HEK293 (cell line): Measurements from ENCODE around the gene MC1R.

Experiments
- CTCF ChIA-PET: fragments of 350-600 bp; formaldehyde crosslinking; extraction: SDS; loops from one replicate; lab custom pipeline; 2021; ENCODE audit warnings: antibody characterized with exemption; lab: Yijun Ruan, JAX
- POLR2A ChIA-PET: fragments of 300-600 bp; formaldehyde crosslinking; extraction: SDS; loops from one replicate; lab custom pipeline; 2020; ENCODE audit warnings: antibody characterized with exemption, inconsistent platforms; lab: Yijun Ruan, JAX
- H3K27ac ChIP-seq: fragments of 200-500 bp; sonication (Bioruptor generic); 2 replicates; pipeline ENCODE4 v1.5.1; 2014; ENCODE audit warnings: low read depth, low read length, control low read depth, inconsistent platforms; ENCODE audit errors: extremely low read depth
- H3K36me3 ChIP-seq, 2 experiments: fragments of 200-500 bp in 1 of 2; sonication (Bioruptor generic) in 1 of 2; 1 replicate in 1 of 2; 2 replicates in 1 of 2; pipeline ENCODE4 v1.5.1; 2014 to 2017; ENCODE audit warnings: inconsistent platforms in 2 of 2, low read length in 2 of 2; ENCODE audit not compliant: control insufficient read depth in 2 of 2, insufficient read depth in 1 of 2
- H3K4me1 ChIP-seq: fragments of 200-500 bp; sonication (Bioruptor generic); 2 replicates; pipeline ENCODE4 v1.5.1; 2014; ENCODE audit warnings: mild to moderate bottlenecking, low read length, inconsistent platforms; ENCODE audit not compliant: control insufficient read depth, insufficient read depth
- H3K4me3 ChIP-seq: 2 replicates; pipeline ENCODE4 v1.5.1; 2011; ENCODE audit warnings: low read depth, mild to moderate bottlenecking, control low read depth, low read length, moderate library complexity
- H3K9me3 ChIP-seq: fragments of 200-500 bp; sonication (Bioruptor generic); 2 replicates; pipeline ENCODE4 v1.5.1; 2014; ENCODE audit warnings: low read depth, low read length, inconsistent platforms; ENCODE audit not compliant: control insufficient read depth, insufficient read depth
- FEZF1 ChIP-seq: fragments of 450-650 bp; formaldehyde crosslinking; IDR thresholded peaks from 2 replicates; pipeline ENCODE4 v1.5.1; 2016; ENCODE audit warnings: missing biosample characterization, missing genetic modification characterization
- GLIS2 ChIP-seq: fragments of 450-650 bp; formaldehyde crosslinking; IDR thresholded peaks from 2 replicates; pipeline ENCODE4 v1.5.1; 2016; ENCODE audit warnings: missing biosample characterization, missing genetic modification characterization
- SCRT2 ChIP-seq: fragments of 450-650 bp; formaldehyde crosslinking; IDR thresholded peaks from 2 replicates; pipeline ENCODE4 v1.5.1; 2016; ENCODE audit warnings: missing biosample characterization, missing genetic modification characterization
- ZNF112 ChIP-seq: fragments of 450-650 bp; formaldehyde crosslinking; IDR thresholded peaks from 2 replicates; pipeline ENCODE4 v1.5.0; 2017; ENCODE audit warnings: missing biosample characterization, missing genetic modification characterization
- ZNF121 ChIP-seq: fragments of 450-650 bp; formaldehyde crosslinking; IDR thresholded peaks from 2 replicates; pipeline ENCODE4 v1.5.1; 2016; ENCODE audit warnings: missing biosample characterization, missing genetic modification characterization
- ZNF140 ChIP-seq: fragments of 450-650 bp; formaldehyde crosslinking; IDR thresholded peaks from 2 replicates; pipeline ENCODE4 v1.5.1; 2016; ENCODE audit warnings: missing biosample characterization, missing genetic modification characterization
- ZNF292 ChIP-seq: fragments of 450-650 bp; formaldehyde crosslinking; IDR thresholded peaks from 2 replicates; pipeline ENCODE4 v1.5.1; 2016; ENCODE audit warnings: low read depth, missing biosample characterization, missing genetic modification characterization, borderline replicate concordance
- ZNF530 ChIP-seq: fragments of 450-650 bp; formaldehyde crosslinking; IDR thresholded peaks from 2 replicates; pipeline ENCODE4 v1.5.1; 2016; ENCODE audit warnings: low read depth, missing biosample characterization, missing genetic modification characterization
- ZNF658 ChIP-seq: fragments of 450-650 bp; formaldehyde crosslinking; IDR thresholded peaks from 2 replicates; pipeline ENCODE4; 2016; ENCODE audit warnings: missing biosample characterization, missing genetic modification characterization
- ZNF747 ChIP-seq: fragments of 450-650 bp; formaldehyde crosslinking; IDR thresholded peaks from 2 replicates; pipeline ENCODE4 v1.5.1; 2016; ENCODE audit warnings: missing biosample characterization, missing genetic modification characterization
- TF ChIP-seq, protein P1 (sequence below): fragments of 450-650 bp; formaldehyde crosslinking; IDR thresholded peaks from 2 replicates; pipeline ENCODE4 v1.5.1; 2016; ENCODE audit warnings: missing biosample characterization, missing genetic modification characterization
- TF ChIP-seq, protein P2 (sequence below): fragments of 450-650 bp; formaldehyde crosslinking; IDR thresholded peaks from 2 replicates; pipeline ENCODE4 v1.5.1; 2016; ENCODE audit warnings: missing biosample characterization, missing genetic modification characterization
- TF ChIP-seq, protein P3 (sequence below): fragments of 450-650 bp; formaldehyde crosslinking; IDR thresholded peaks from 2 replicates; pipeline ENCODE4 v1.5.1; 2016; ENCODE audit warnings: missing biosample characterization, missing genetic modification characterization, borderline replicate concordance
- TF ChIP-seq, protein P4 (sequence below): fragments of 450-650 bp; formaldehyde crosslinking; IDR thresholded peaks from 2 replicates; pipeline ENCODE4 v1.5.1; 2016; ENCODE audit warnings: missing biosample characterization, missing genetic modification characterization
- TF ChIP-seq, protein P5 (sequence below): IDR thresholded peaks from 2 replicates; pipeline ENCODE4 v1.6.1; 2011; ENCODE audit warnings: mild to moderate bottlenecking, low read depth, low read length, borderline replicate concordance

The MC1R gene

DNA sequence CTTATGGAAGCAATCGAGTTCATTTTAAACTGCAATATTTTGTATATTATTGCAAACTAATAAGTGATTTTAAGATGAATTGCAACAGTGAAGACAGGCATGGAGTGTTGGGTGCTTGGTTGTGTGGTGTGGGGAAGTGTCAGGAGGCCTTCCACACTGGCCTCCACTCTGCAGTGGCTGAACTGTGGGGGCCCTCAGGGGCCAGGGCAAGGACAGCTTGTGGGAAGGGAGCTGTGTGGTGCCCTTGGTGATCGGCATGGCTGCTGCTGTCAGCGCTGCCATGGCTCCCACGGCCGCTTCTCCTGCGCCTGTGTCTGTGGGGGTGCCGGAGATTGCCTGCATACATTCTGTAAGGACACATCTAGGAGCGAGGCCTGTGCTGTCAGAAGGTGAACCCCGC is 26.0 kb upstream of the MC1R start:
- POLR2A ChIA-PET: no interaction called here
- Histone ChIP-seq H3K4me1 (no peaks in the 10 kb centered on the region), H3K27ac (no peak overlapping the region)
- CTCF ChIA-PET: interaction anchor here (1.2 kb wide), 1 partner anchor 18 kb away, joined by 3 read pairs; no protein-coding TSS in a partner anchor
- TF ChIP-seq ZNF658 (tag by site-specific recombination): no peak
- TF ChIP-seq, protein P1, sequence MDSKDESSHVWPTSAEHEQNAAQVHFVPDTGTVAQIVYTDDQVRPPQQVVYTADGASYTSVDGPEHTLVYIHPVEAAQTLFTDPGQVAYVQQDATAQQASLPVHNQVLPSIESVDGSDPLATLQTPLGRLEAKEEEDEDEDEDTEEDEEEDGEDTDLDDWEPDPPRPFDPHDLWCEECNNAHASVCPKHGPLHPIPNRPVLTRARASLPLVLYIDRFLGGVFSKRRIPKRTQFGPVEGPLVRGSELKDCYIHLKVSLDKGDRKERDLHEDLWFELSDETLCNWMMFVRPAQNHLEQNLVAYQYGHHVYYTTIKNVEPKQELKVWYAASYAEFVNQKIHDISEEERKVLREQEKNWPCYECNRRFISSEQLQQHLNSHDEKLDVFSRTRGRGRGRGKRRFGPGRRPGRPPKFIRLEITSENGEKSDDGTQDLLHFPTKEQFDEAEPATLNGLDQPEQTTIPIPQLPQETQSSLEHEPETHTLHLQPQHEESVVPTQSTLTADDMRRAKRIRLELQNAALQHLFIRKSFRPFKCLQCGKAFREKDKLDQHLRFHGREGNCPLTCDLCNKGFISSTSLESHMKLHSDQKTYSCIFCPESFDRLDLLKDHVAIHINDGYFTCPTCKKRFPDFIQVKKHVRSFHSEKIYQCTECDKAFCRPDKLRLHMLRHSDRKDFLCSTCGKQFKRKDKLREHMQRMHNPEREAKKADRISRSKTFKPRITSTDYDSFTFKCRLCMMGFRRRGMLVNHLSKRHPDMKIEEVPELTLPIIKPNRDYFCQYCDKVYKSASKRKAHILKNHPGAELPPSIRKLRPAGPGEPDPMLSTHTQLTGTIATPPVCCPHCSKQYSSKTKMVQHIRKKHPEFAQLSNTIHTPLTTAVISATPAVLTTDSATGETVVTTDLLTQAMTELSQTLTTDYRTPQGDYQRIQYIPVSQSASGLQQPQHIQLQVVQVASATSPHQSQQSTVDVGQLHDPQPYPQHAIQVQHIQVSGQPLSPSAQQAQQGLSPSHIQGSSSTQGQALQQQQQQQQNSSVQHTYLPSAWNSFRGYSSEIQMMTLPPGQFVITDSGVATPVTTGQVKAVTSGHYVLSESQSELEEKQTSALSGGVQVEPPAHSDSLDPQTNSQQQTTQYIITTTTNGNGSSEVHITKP (tag by site-specific recombination): no peak
- TF ChIP-seq, protein P2, sequence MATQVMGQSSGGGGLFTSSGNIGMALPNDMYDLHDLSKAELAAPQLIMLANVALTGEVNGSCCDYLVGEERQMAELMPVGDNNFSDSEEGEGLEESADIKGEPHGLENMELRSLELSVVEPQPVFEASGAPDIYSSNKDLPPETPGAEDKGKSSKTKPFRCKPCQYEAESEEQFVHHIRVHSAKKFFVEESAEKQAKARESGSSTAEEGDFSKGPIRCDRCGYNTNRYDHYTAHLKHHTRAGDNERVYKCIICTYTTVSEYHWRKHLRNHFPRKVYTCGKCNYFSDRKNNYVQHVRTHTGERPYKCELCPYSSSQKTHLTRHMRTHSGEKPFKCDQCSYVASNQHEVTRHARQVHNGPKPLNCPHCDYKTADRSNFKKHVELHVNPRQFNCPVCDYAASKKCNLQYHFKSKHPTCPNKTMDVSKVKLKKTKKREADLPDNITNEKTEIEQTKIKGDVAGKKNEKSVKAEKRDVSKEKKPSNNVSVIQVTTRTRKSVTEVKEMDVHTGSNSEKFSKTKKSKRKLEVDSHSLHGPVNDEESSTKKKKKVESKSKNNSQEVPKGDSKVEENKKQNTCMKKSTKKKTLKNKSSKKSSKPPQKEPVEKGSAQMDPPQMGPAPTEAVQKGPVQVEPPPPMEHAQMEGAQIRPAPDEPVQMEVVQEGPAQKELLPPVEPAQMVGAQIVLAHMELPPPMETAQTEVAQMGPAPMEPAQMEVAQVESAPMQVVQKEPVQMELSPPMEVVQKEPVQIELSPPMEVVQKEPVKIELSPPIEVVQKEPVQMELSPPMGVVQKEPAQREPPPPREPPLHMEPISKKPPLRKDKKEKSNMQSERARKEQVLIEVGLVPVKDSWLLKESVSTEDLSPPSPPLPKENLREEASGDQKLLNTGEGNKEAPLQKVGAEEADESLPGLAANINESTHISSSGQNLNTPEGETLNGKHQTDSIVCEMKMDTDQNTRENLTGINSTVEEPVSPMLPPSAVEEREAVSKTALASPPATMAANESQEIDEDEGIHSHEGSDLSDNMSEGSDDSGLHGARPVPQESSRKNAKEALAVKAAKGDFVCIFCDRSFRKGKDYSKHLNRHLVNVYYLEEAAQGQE (tag by site-specific recombination): no peak
- TF ChIP-seq, protein P3, sequence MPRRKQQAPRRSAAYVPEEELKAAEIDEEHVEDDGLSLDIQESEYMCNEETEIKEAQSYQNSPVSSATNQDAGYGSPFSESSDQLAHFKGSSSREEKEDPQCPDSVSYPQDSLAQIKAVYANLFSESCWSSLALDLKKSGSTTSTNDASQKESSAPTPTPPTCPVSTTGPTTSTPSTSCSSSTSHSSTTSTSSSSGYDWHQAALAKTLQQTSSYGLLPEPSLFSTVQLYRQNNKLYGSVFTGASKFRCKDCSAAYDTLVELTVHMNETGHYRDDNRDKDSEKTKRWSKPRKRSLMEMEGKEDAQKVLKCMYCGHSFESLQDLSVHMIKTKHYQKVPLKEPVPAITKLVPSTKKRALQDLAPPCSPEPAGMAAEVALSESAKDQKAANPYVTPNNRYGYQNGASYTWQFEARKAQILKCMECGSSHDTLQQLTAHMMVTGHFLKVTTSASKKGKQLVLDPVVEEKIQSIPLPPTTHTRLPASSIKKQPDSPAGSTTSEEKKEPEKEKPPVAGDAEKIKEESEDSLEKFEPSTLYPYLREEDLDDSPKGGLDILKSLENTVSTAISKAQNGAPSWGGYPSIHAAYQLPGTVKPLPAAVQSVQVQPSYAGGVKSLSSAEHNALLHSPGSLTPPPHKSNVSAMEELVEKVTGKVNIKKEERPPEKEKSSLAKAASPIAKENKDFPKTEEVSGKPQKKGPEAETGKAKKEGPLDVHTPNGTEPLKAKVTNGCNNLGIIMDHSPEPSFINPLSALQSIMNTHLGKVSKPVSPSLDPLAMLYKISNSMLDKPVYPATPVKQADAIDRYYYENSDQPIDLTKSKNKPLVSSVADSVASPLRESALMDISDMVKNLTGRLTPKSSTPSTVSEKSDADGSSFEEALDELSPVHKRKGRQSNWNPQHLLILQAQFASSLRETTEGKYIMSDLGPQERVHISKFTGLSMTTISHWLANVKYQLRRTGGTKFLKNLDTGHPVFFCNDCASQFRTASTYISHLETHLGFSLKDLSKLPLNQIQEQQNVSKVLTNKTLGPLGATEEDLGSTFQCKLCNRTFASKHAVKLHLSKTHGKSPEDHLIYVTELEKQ (tag by site-specific recombination): no peak
- no peak for TF ChIP-seq FEZF1 (tag by site-specific recombination)
- TF ChIP-seq, all 188 proteins: peak for 0
- Histone ChIP-seq H3K36me3 (peaks cover 18 to 84% of the 10 kb centered on the region in 2 experiments; a peak in 2 of 3 replicates), H3K9me3 (no peaks in the 10 kb centered on the region), H3K4me3 (no peak overlapping the region)

DNA sequence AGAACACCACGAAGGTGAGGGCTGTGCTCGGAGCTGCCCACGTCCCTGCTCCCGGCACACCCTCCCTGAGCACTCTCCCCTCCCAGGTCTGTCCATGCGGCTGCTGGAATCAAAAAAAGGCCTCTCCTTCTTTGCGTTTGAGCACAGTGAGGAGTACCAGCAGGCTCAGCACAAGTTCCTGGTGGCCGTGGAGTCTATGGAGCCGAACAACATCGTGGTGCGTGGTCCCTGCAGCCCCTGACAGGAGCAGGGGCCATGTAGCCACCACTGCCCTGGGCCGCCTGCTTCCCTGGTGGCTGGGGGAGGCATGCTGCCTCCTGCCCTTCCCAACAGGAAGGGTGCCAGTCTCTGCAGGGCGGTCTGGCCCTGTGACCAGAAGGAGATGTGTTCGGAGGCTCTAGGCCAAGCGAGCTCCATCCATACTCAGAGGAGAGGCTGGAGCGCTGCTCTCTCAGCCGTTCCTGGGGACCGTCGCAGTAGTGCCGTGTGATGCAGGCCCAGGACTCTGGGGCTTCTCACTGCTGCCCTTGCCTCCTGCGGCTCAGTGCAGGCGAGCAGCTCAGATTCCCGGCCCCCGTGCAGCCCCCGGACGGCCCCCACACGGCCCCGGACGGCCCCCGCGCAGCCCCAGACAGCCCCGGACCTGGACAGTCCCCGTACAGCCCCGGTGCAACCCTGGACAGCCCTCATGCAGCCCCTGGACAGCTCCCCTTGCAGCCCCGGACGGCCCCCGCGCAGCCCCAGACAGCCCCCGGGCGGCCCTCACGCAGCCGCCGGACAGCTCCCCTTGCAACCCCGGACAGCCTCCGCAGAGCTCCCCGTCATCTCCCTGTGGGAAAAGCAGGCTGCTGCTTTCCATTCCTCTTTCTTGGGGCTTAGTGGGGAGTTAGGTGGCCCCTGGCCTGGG is 24.8 kb upstream of the MC1R start:
- TF ChIP-seq ZNF530 (tag by site-specific recombination) (no peak), SCRT2 (tag by site-specific recombination) (no peak), ZNF121 (no peak), ZNF140 (tag by site-specific recombination) (no peak), ZNF112 (no peak), GLIS2 (tag by site-specific recombination) (no peak), ZNF292 (no peak), ZNF747 (tag by site-specific recombination) (no peak)
- TF ChIP-seq, protein P4, sequence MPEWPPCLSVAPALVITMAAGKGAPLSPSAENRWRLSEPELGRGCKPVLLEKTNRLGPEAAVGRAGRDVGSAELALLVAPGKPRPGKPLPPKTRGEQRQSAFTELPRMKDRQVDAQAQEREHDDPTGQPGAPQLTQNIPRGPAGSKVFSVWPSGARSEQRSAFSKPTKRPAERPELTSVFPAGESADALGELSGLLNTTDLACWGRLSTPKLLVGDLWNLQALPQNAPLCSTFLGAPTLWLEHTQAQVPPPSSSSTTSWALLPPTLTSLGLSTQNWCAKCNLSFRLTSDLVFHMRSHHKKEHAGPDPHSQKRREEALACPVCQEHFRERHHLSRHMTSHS: no peak
- TF ChIP-seq, protein P5, sequence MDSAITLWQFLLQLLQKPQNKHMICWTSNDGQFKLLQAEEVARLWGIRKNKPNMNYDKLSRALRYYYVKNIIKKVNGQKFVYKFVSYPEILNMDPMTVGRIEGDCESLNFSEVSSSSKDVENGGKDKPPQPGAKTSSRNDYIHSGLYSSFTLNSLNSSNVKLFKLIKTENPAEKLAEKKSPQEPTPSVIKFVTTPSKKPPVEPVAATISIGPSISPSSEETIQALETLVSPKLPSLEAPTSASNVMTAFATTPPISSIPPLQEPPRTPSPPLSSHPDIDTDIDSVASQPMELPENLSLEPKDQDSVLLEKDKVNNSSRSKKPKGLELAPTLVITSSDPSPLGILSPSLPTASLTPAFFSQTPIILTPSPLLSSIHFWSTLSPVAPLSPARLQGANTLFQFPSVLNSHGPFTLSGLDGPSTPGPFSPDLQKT: no peak
- H3K4me1 ChIP-seq: no peaks in the 10 kb centered on the region
- H3K27ac ChIP-seq: no peak overlapping the region
- H3K9me3 ChIP-seq: no peaks in the 10 kb centered on the region
- H3K4me3 ChIP-seq: no peak overlapping the region
- CTCF ChIA-PET: interaction anchor here (1.2 kb wide), 1 partner anchor 187 kb away, joined by 3 read pairs; no protein-coding TSS in a partner anchor
- H3K36me3 ChIP-seq: peaks cover 13 to 87% of the 10 kb centered on the region in 2 experiments; a peak in 2 of 3 replicates
- POLR2A ChIA-PET: interaction anchor here (0.6 to 1.0 kb wide), 2 partner anchors 21 to 56 kb away, joined by 5 read pairs; partner anchors contain the start of gene TCF25
